GM23338 (cell line): ENCODE measurements around the gene LUC7L2. TPM values are rescaled to one million over a fixed set of nuclear protein-coding genes. Genes with fewer than 3 reads are reported as not detected.

Experiments
- ATAC-seq: fragments of 200-7000 bp; cut with Tn5 transposase; 3 replicates; pipeline ENCODE4 v1.9.1; 2020
- DNase-seq: peaks from one replicate; pipeline ENCODE4 v3.0.0-alpha.2; 2015; ENCODE audit warnings: low spot score
- H2AFZ ChIP-seq: fragments of 200-600 bp; sonication (generic); 2 replicates; pipeline ENCODE4 v1.8.0; 2016; ENCODE audit warnings: antibody characterized with exemption, mild to moderate bottlenecking, moderate library complexity
- H3F3A ChIP-seq: fragments of 200-600 bp; sonication (generic); replicated peaks from 2 replicates; pipeline ENCODE4 v1.8.0; 2017; ENCODE audit warnings: antibody characterized with exemption, mixed run types, low read depth
- H3K27ac ChIP-seq: fragments of 200-600 bp; sonication (generic); 2 replicates; pipeline ENCODE4 v1.6.1; 2016; ENCODE audit warnings: low read depth
- H3K27me3 ChIP-seq: fragments of 200-600 bp; sonication (generic); 2 replicates; pipeline ENCODE4 v1.8.0; 2016; ENCODE audit warnings: mild to moderate bottlenecking, mixed run types, moderate library complexity; ENCODE audit not compliant: insufficient read depth
- H3K36me3 ChIP-seq: fragments of 200-600 bp; sonication (generic); 2 replicates; pipeline ENCODE4 v1.8.0; 2016; ENCODE audit warnings: mild to moderate bottlenecking; ENCODE audit not compliant: insufficient read depth
- H3K4me1 ChIP-seq: fragments of 200-600 bp; sonication (generic); 2 replicates; pipeline ENCODE4 v1.8.0; 2016; ENCODE audit warnings: mild to moderate bottlenecking, moderate library complexity; ENCODE audit not compliant: insufficient read depth
- H3K4me2 ChIP-seq: fragments of 200-600 bp; sonication (generic); 2 replicates; pipeline ENCODE4 v1.7.1; 2017; ENCODE audit warnings: mixed run types
- H3K4me3 ChIP-seq: fragments of 200-600 bp; sonication (generic); 2 replicates; pipeline ENCODE4 v1.6.1; 2016; ENCODE audit warnings: mixed run types
- H3K79me2 ChIP-seq: fragments of 200-600 bp; sonication (generic); replicated peaks from 2 replicates; pipeline ENCODE4 v1.8.0; 2017; ENCODE audit warnings: mild to moderate bottlenecking; ENCODE audit not compliant: insufficient read depth
- H3K9me2 ChIP-seq: fragments of 200-600 bp; sonication (generic); 2 replicates; pipeline ENCODE4 v1.8.0; 2017; ENCODE audit not compliant: insufficient read depth
- H4K20me1 ChIP-seq: fragments of 200-600 bp; sonication (generic); replicated peaks from 2 replicates; pipeline ENCODE4 v1.8.0; 2017; ENCODE audit warnings: mild to moderate bottlenecking; ENCODE audit not compliant: insufficient read depth
- H3K27ac Mint-ChIP-seq: 2 replicates; pipeline ENCODE4 v1.8.0; 2020; ENCODE audit warnings: inconsistent platforms, mild to moderate bottlenecking, moderate library complexity, mixed read lengths
- H3K27me3 Mint-ChIP-seq: 3 replicates; pipeline ENCODE4 v1.8.0; 2022; ENCODE audit warnings: low read depth, mild to moderate bottlenecking, moderate library complexity, mixed read lengths, inconsistent platforms; ENCODE audit not compliant: insufficient read depth, poor library complexity
- H3K36me3 Mint-ChIP-seq: 3 replicates; pipeline ENCODE4 v1.8.0; 2021; ENCODE audit warnings: low read depth, mild to moderate bottlenecking, inconsistent platforms, moderate library complexity, mixed read lengths
- H3K4me1 Mint-ChIP-seq: 3 replicates; pipeline ENCODE4 v1.8.0; 2020; ENCODE audit warnings: mild to moderate bottlenecking, inconsistent platforms, mixed read lengths
- H3K4me3 Mint-ChIP-seq: 3 replicates; pipeline ENCODE4 v1.8.0; 2021; ENCODE audit warnings: moderate library complexity, mild to moderate bottlenecking, inconsistent platforms, mixed read lengths
- H3K9me3 Mint-ChIP-seq: 3 replicates; pipeline ENCODE4 v1.8.0; 2020; ENCODE audit warnings: moderate library complexity, mild to moderate bottlenecking, inconsistent platforms, mixed read lengths
- CREB1 ChIP-seq: fragments of 250-450 bp; sonication (Bioruptor Pico); IDR thresholded peaks from 2 replicates; pipeline ENCODE4 v1.5.0; 2020; ENCODE audit warnings: low read depth, mild to moderate bottlenecking, moderate library complexity
- EZH2 ChIP-seq: fragments of 200-600 bp; sonication (generic); IDR thresholded peaks from one replicate; pipeline ENCODE4 v1.8.0; 2017; ENCODE audit warnings: antibody characterized with exemption, mild to moderate bottlenecking, low read depth; ENCODE audit not compliant: unreplicated experiment
- EZH2phosphoT487 ChIP-seq: fragments of 200-600 bp; sonication (generic); IDR thresholded peaks from one replicate; pipeline ENCODE4 v1.8.1; 2018; ENCODE audit warnings: antibody characterized with exemption; ENCODE audit not compliant: unreplicated experiment
- JUNB ChIP-seq: IDR thresholded peaks from one replicate; pipeline ENCODE4 v1.6.1; 2016; ENCODE audit warnings: antibody characterized with exemption; ENCODE audit not compliant: unreplicated experiment
- NANOG ChIP-seq: IDR thresholded peaks from 2 replicates; pipeline ENCODE4 v1.6.1; 2016; ENCODE audit warnings: antibody characterized with exemption, borderline replicate concordance
- STAT1 ChIP-seq: IDR thresholded peaks from one replicate; pipeline ENCODE4 v1.6.1; 2016; ENCODE audit warnings: antibody characterized with exemption; ENCODE audit not compliant: unreplicated experiment
- ZNF114 ChIP-seq: fragments of 250-450 bp; sonication (Bioruptor Pico); IDR thresholded peaks from 2 replicates; pipeline ENCODE4 v1.5.0; 2020; ENCODE audit warnings: mild to moderate bottlenecking, moderate library complexity
- ZNF331 ChIP-seq: fragments of 250-450 bp; sonication (Bioruptor Pico); IDR thresholded peaks from 2 replicates; pipeline ENCODE4 v1.5.0; 2020; ENCODE audit warnings: low read depth, mild to moderate bottlenecking, moderate library complexity
- polyA plus RNA-seq: library from polyadenylated mRNA; unstranded; fragments of >200 nt; fragmentation: Nextera tagmentation; extraction: Ambion mirVana; gene quantifications from 2 replicates; pipeline ENCODE4 v1.2.1, GENCODE V29; 2016
- total RNA-seq: library from RNA; depleted of rRNA; stranded (reverse); fragments of >200 nt; shearing (Covaris generic); gene quantifications from 2 replicates; pipeline ENCODE4 v1.2.3, GENCODE V29; 2014
- TF ChIP-seq, protein P1 (sequence below): IDR thresholded peaks from 2 replicates; pipeline ENCODE4 v1.6.1; 2016; ENCODE audit warnings: antibody characterized with exemption
- TF ChIP-seq, protein P2 (sequence below): IDR thresholded peaks from one replicate; pipeline ENCODE4 v1.6.1; 2018; ENCODE audit warnings: antibody characterized with exemption; ENCODE audit not compliant: unreplicated experiment
- TF ChIP-seq, protein P3 (sequence below), 2 experiments: fragments of 200-600 bp in 1 of 2; sonication (generic) in 1 of 2; conservative IDR thresholded peaks; 2 replicates each; pipeline versions ENCODE4 v1.5.1 to v1.6.1; 2016 to 2017; ENCODE audit warnings: antibody characterized with exemption in 2 of 2, low read depth in 2 of 2, mild to moderate bottlenecking in 2 of 2, moderate library complexity in 1 of 2

The LUC7L2 gene
- total and polyA plus RNA-seq, 2 experiments from 2014 or later = 40.3 to 57.3 TPM

DNA sequence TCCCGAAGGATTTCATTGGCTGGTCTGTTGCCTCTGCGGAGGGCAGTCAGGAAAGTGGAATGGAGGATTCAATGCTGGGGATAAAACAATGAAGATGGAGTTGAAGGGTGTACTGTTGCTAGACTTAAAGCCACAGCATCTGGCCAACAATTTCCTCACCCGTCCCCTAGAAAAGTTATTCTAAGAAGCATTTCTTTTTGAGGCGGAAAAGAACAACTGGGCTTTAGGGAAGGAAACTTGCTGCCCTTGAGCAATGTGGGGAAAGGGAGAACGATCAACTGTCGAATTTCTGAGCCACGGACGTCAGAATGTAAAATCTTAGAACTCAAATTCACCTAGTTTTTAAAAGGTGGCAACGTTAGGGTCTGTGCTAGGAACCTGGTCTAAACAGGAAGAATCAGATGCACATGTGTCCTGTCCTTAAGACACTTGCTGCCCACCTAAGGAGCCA is 17.9 kb upstream of the LUC7L2 start:
- Histone ChIP-seq H3K4me1 (0 out of 2 replicates have a peak, but pooled peaks cover 3% of the 10 kb centered on the region), H3K27ac (peak overlapping the region; percentile 100), H3K36me3 (peaks cover 5% of the 10 kb centered on the region; the same call in 1 of the 2 replicates), H4K20me1 (no peaks in the 10 kb centered on the region), H3K27me3 (no peaks in the 10 kb centered on the region), H3K4me3 (peak overlapping the region; percentile 63), H3F3A (peaks cover 17% of the 10 kb centered on the region), H3K9me2 (no peaks in the 10 kb centered on the region; the same call in 1 of the 2 replicates), H3K79me2 (peaks cover 31% of the 10 kb centered on the region), H3K4me2 (peak overlapping the region; percentile 75), H2AFZ (no peak overlapping the region)
- H3K4me1 Mint-ChIP-seq = peaks cover 4% of the 10 kb centered on the region; the same call in 2 of the 3 replicates
- peaks cover 17% of the 10 kb centered on the region for H3K27me3 Mint-ChIP-seq
- H3K36me3 Mint-ChIP-seq = peaks cover 32% of the 10 kb centered on the region
- DNase-seq (no peak), ATAC-seq (no peak)
- H3K4me3 Mint-ChIP-seq = peak overlapping the region; percentile 95
- H3K9me3 Mint-ChIP-seq = peaks cover 19% of the 10 kb centered on the region
- TF ChIP-seq, protein P1, sequence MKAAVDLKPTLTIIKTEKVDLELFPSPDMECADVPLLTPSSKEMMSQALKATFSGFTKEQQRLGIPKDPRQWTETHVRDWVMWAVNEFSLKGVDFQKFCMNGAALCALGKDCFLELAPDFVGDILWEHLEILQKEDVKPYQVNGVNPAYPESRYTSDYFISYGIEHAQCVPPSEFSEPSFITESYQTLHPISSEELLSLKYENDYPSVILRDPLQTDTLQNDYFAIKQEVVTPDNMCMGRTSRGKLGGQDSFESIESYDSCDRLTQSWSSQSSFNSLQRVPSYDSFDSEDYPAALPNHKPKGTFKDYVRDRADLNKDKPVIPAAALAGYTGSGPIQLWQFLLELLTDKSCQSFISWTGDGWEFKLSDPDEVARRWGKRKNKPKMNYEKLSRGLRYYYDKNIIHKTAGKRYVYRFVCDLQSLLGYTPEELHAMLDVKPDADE = no peak
- no peak for TF ChIP-seq EZH2phosphoT487
- no peak for TF ChIP-seq STAT1
- TF ChIP-seq, protein P2, sequence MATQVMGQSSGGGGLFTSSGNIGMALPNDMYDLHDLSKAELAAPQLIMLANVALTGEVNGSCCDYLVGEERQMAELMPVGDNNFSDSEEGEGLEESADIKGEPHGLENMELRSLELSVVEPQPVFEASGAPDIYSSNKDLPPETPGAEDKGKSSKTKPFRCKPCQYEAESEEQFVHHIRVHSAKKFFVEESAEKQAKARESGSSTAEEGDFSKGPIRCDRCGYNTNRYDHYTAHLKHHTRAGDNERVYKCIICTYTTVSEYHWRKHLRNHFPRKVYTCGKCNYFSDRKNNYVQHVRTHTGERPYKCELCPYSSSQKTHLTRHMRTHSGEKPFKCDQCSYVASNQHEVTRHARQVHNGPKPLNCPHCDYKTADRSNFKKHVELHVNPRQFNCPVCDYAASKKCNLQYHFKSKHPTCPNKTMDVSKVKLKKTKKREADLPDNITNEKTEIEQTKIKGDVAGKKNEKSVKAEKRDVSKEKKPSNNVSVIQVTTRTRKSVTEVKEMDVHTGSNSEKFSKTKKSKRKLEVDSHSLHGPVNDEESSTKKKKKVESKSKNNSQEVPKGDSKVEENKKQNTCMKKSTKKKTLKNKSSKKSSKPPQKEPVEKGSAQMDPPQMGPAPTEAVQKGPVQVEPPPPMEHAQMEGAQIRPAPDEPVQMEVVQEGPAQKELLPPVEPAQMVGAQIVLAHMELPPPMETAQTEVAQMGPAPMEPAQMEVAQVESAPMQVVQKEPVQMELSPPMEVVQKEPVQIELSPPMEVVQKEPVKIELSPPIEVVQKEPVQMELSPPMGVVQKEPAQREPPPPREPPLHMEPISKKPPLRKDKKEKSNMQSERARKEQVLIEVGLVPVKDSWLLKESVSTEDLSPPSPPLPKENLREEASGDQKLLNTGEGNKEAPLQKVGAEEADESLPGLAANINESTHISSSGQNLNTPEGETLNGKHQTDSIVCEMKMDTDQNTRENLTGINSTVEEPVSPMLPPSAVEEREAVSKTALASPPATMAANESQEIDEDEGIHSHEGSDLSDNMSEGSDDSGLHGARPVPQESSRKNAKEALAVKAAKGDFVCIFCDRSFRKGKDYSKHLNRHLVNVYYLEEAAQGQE = no peak
- no peak for TF ChIP-seq NANOG
- no peak for TF ChIP-seq ZNF331 (CRISPR knock-in tag)
- peak overlapping the region; percentile 100 for H3K27ac Mint-ChIP-seq

DNA sequence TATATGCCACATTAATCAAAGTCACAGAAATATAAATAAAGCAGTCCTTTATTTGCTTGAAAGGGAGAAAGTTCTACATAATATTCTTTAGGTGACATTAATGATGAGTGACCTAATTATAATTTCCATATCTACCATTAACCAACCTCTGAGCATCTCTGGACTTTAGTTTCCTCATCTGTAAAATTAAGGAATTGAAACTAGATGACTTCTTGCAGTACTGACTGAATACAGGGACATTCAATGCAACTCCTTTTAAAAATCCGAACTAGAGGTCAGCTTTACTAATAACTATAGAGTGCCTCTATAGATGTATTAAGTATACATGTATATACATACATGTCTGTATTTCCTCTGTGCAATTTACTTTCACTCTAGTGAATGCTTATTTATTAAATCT is 14.7 kb upstream of the LUC7L2 start:
- no peak overlapping the region for H3K27ac Mint-ChIP-seq
- Histone ChIP-seq H3K27ac (no peak overlapping the region), H3F3A (peaks cover 4% of the 10 kb centered on the region; the same call in 1 of the 2 replicates), H3K27me3 (no peaks in the 10 kb centered on the region), H3K4me1 (0 out of 2 replicates have a peak, but pooled peaks cover 3% of the 10 kb centered on the region), H3K4me2 (no peak overlapping the region), H3K4me3 (no peak overlapping the region), H3K79me2 (peaks cover 31% of the 10 kb centered on the region), H4K20me1 (no peaks in the 10 kb centered on the region), H3K36me3 (peaks cover 5% of the 10 kb centered on the region; the same call in 1 of the 2 replicates), H2AFZ (no peak overlapping the region), H3K9me2 (no peaks in the 10 kb centered on the region)
- peaks cover 36% of the 10 kb centered on the region for H3K36me3 Mint-ChIP-seq
- DNase-seq (no peak), ATAC-seq (no peak)
- peaks cover 4% of the 10 kb centered on the region; the same call in 2 of the 3 replicates for H3K4me1 Mint-ChIP-seq
- peaks cover 12% of the 10 kb centered on the region for H3K27me3 Mint-ChIP-seq
- H3K9me3 Mint-ChIP-seq = peaks cover 7% of the 10 kb centered on the region; the same call in 2 of the 3 replicates
- no peak overlapping the region for H3K4me3 Mint-ChIP-seq
- TF ChIP-seq JUNB = no peak
- TF ChIP-seq NANOG = no peak
- TF ChIP-seq, protein P1 = no peak
- TF ChIP-seq CREB1 (CRISPR knock-in tag) = no peak
- no peak for TF ChIP-seq ZNF331 (CRISPR knock-in tag)
- no peak for TF ChIP-seq ZNF114 (CRISPR knock-in tag)
- no peak for TF ChIP-seq EZH2
- TF ChIP-seq, protein P3, sequence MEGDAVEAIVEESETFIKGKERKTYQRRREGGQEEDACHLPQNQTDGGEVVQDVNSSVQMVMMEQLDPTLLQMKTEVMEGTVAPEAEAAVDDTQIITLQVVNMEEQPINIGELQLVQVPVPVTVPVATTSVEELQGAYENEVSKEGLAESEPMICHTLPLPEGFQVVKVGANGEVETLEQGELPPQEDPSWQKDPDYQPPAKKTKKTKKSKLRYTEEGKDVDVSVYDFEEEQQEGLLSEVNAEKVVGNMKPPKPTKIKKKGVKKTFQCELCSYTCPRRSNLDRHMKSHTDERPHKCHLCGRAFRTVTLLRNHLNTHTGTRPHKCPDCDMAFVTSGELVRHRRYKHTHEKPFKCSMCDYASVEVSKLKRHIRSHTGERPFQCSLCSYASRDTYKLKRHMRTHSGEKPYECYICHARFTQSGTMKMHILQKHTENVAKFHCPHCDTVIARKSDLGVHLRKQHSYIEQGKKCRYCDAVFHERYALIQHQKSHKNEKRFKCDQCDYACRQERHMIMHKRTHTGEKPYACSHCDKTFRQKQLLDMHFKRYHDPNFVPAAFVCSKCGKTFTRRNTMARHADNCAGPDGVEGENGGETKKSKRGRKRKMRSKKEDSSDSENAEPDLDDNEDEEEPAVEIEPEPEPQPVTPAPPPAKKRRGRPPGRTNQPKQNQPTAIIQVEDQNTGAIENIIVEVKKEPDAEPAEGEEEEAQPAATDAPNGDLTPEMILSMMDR (conservative IDR thresholded peaks at IDR 0.05; ENCODE audit: low read depth in 2 of 2) = no peak
